Omental fat pad (tissue), 4 donors: ENCODE results near the gene NR5A1. TPM values are rescaled to one million over a fixed set of nuclear protein-coding genes. Genes with fewer than 3 reads are reported as not detected.

Experiments used
- ATAC-seq: fragments of 150-250 bp; one replicate; pipeline ENCODE4 v1.9.1; 2016; ENCODE audit warnings: mild to moderate bottlenecking, moderate library complexity; ENCODE audit not compliant: low FRiP score
- DNase-seq: peaks from one replicate; pipeline ENCODE4 v3.0.0-alpha.2; 2019; ENCODE audit warnings: low spot score
- total RNA-seq, 4 donors: library from RNA; depleted of rRNA; stranded (reverse); fragments of >200 nt; gene quantifications; one replicate each; pipeline ENCODE4 v1.1.0, GENCODE V29; 2016
- TF ChIP-seq, protein P1 (sequence below), 3 donors: fragments of 450-650 bp; IDR thresholded peaks; one replicate each; pipeline ENCODE4 v1.5.1; 2016 to 2017; ENCODE audit warnings: antibody characterized with exemption in 3 of 3, mild to moderate bottlenecking in 3 of 3, moderate library complexity in 2 of 3

NR5A1 gene
- total RNA-seq, 4 donors from 2014 or later: not detected

DNA sequence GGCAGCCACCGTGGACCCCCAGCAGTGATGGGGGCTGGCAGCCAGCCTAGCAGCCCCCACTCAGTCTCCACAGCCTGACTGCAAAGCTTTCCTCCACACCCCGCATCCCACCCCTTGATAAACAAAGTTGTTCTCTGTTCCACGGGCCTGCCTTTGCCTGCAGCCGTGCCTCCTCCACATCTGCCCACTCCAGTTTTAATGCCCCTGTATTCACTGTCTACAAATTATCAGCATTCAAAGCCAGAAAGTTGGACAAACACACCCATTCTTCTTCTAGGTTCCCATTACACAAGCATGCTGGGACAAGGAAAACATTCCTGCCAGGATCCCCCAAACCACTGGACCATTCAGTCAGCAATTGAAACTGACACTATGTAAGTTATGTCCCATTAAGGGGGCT is 23.0 kb upstream of the NR5A1 start:
- DNase-seq (no peak), ATAC-seq (no peak)
- TF ChIP-seq, protein P1, sequence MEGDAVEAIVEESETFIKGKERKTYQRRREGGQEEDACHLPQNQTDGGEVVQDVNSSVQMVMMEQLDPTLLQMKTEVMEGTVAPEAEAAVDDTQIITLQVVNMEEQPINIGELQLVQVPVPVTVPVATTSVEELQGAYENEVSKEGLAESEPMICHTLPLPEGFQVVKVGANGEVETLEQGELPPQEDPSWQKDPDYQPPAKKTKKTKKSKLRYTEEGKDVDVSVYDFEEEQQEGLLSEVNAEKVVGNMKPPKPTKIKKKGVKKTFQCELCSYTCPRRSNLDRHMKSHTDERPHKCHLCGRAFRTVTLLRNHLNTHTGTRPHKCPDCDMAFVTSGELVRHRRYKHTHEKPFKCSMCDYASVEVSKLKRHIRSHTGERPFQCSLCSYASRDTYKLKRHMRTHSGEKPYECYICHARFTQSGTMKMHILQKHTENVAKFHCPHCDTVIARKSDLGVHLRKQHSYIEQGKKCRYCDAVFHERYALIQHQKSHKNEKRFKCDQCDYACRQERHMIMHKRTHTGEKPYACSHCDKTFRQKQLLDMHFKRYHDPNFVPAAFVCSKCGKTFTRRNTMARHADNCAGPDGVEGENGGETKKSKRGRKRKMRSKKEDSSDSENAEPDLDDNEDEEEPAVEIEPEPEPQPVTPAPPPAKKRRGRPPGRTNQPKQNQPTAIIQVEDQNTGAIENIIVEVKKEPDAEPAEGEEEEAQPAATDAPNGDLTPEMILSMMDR (IDR thresholded peaks at IDR 0.05): no peak

- no peak for ATAC-seq
- DNase-seq: no peak
- TF ChIP-seq, protein P1 (IDR thresholded peaks at IDR 0.05): no peak
Measured at GRCh38 chr9:124527781-124528180, 20.6 kb upstream of the NR5A1 start.

DNA sequence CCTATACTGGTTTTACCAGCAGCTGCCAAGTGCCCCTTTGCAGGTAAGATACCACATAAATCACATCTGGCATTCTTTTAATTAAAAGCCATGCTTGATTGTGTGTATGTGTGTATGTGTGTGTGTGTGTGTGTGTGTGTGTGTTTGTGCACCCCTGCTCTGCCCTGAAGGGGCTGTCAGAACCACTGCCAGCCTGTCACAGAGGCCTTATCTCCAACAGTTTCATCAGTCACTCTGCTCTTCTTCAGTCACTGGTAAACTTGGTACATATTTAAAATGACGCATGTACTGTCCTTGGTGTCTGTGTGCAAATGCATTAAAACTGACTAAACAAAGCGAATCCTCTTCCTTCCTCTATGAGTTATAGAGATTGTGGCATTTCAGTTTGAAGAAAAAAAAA is 19.0 kb upstream of the NR5A1 start:
- TF ChIP-seq, protein P1 (IDR thresholded peaks at IDR 0.05): no peak
- DNase-seq (no peak), ATAC-seq (no peak)

GRCh38 chr9:124522121-124523098 is 15.2 kb upstream of the NR5A1 start:
- DNase-seq (no peak), ATAC-seq (no peak)
- TF ChIP-seq, protein P1 (IDR thresholded peaks at IDR 0.05): no peak

- ATAC-seq (no peak), DNase-seq (no peak)
- TF ChIP-seq, protein P1 (IDR thresholded peaks at IDR 0.05): no peak
Measured at GRCh38 chr9:124521142-124521541, 13.9 kb upstream of the NR5A1 start.

- TF ChIP-seq, protein P1 (IDR thresholded peaks at IDR 0.05): no peak
- DNase-seq (no peak), ATAC-seq (no peak)
Measured at GRCh38 chr9:124520206-124520596, 13.0 kb upstream of the NR5A1 start.

DNA sequence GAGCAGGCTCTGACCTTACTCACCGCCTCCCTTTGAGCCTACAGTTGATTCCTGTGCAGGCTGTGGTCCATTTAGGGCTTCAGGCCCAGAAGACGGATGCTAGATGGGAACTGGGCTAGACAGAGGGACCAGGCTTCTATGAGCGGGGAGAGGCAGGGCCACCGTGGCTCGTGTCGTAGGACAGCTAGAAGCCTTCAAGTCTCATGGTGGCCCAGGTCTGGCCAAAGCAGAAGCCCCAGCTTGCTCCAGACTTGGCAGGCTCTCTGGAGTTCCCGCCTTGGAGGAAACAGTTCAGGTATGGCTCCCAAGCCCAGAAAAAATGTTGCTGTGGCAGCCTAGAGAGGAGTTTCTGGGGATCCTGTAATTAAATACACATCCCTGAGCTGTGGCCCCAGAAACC is 10.9 kb upstream of the NR5A1 start:
- no peak for ATAC-seq
- TF ChIP-seq, protein P1 (IDR thresholded peaks at IDR 0.05): no peak
- no peak for DNase-seq
